ENCODE measurements around the gene NOL11.

Gene NOL11

GRCh38 chr17:67680445-67681224 lies 37.1 kb upstream of the NOL11 start:
- Histone ChIP-seq H3K9me3 (ENCODE audit: low read depth, low read length) (no peaks in the 10 kb centered on the region), H3K9ac (ENCODE audit: insufficient read length) (no peak overlapping the region), H3K27ac (no peak overlapping the region), H3K4me3 (no peak overlapping the region), H3K36me3 (ENCODE audit: insufficient read depth, low read length) (no peaks in the 10 kb centered on the region)
- TF ChIP-seq FOXP2 (optimal IDR thresholded peaks at IDR 0.05; ENCODE audit: control extremely low read depth, extremely low read length, insufficient read depth) (no peak), POLR2AphosphoS5 (IDR thresholded peaks at IDR 0.05; ENCODE audit: borderline replicate concordance, low read depth, low read length) (no peak), EZH2 (IDR thresholded peaks at IDR 0.05) (no peak)
- no peak for DNase-seq (ENCODE audit: low read depth, low spot score)

GRCh38 chr17:67682196-67682595 lies 35.5 kb upstream of the NOL11 start:
- H3K9me3 ChIP-seq (ENCODE audit: low read depth, low read length) = no peaks in the 10 kb centered on the region
- H3K36me3 ChIP-seq (ENCODE audit: insufficient read depth, low read length) = no peaks in the 10 kb centered on the region
- no peak for TF ChIP-seq EZH2 (IDR thresholded peaks at IDR 0.05)
- TF ChIP-seq FOXP2 (optimal IDR thresholded peaks at IDR 0.05; ENCODE audit: control extremely low read depth, extremely low read length, insufficient read depth) = no peak
- TF ChIP-seq POLR2AphosphoS5 (IDR thresholded peaks at IDR 0.05; ENCODE audit: borderline replicate concordance, low read depth, low read length) = no peak

DNA sequence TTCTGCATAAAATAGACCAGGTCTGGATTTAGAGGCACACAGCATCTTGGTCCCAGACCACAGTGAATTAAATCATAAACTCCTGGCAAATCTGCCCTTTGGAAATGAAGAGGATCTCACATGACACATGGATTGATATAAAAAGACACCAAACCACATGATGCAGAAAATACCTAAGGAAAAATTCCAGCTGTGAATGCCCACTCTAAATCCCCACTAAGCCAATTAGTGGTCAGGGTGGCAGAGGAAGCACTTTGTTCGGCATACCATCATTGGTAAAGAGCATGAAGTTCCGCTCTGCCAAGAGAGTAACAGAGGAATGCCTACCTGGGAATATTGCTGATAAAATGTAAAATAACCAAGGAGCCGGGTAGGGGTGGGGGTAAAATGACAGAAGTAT lies 32.4 kb upstream of the NOL11 start:
- Histone ChIP-seq H3K9me3 (ENCODE audit: low read depth, low read length) (no peaks in the 10 kb centered on the region), H3K9ac (ENCODE audit: insufficient read length) (no peak overlapping the region), H3K4me3 (no peak overlapping the region), H3K36me3 (ENCODE audit: insufficient read depth, low read length) (no peaks in the 10 kb centered on the region), H3K27ac (no peak overlapping the region)
- TF ChIP-seq FOXP2 (optimal IDR thresholded peaks at IDR 0.05; ENCODE audit: control extremely low read depth, extremely low read length, insufficient read depth) (no peak), EZH2 (IDR thresholded peaks at IDR 0.05) (no peak), POLR2AphosphoS5 (IDR thresholded peaks at IDR 0.05; ENCODE audit: borderline replicate concordance, low read depth, low read length) (no peak)
- DNase-seq (ENCODE audit: low read depth, low spot score) = no peak

More at GRCh38 chr17:67682196-67682595, 35.5 kb upstream of the NOL11 start:
- no peak overlapping the region for H3K4me3 ChIP-seq
- no peak for DNase-seq (ENCODE audit: low read depth, low spot score)
- no peak overlapping the region for H3K27ac ChIP-seq
- H3K9ac ChIP-seq (ENCODE audit: insufficient read length) = no peak overlapping the region

- H3K9ac ChIP-seq (ENCODE audit: insufficient read length) = no peak overlapping the region
- H3K9me3 ChIP-seq (ENCODE audit: low read depth, low read length) = no peaks in the 10 kb centered on the region
- TF ChIP-seq FOXP2 (optimal IDR thresholded peaks at IDR 0.05; ENCODE audit: control extremely low read depth, extremely low read length, insufficient read depth) = no peak
- TF ChIP-seq EZH2 (IDR thresholded peaks at IDR 0.05) = no peak
- TF ChIP-seq POLR2AphosphoS5 (IDR thresholded peaks at IDR 0.05; ENCODE audit: borderline replicate concordance, low read depth, low read length) = no peak
- no peaks in the 10 kb centered on the region for H3K36me3 ChIP-seq (ENCODE audit: insufficient read depth, low read length)
- H3K4me3 ChIP-seq = no peak overlapping the region
- no peak for DNase-seq (ENCODE audit: low read depth, low spot score)
- H3K27ac ChIP-seq = no peak overlapping the region
These were observed 31.5 kb upstream of the NOL11 start for GRCh38 chr17:67686241-67686640.

DNA sequence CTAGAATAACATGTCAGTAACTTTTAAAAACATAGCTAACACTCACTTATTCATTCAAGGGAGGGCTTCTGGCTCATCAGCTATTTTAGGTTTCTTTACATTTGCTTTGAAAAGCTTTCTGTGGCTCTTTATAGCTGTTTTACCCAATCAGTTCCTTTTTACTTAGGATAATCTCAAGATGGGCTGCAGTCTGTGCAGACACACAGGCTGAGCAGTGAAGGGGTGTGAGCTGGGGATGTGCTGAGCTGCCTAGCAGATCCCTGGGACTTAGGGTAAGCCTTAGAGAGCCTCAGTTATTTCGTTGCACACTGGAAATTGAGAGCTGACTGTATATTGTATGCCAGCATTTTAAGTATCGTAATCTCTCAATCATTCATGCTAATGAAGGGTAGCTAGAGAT lies 30.2 kb upstream of the NOL11 start:
- no peaks in the 10 kb centered on the region for H3K36me3 ChIP-seq (ENCODE audit: insufficient read depth, low read length)
- TF ChIP-seq FOXP2 (optimal IDR thresholded peaks at IDR 0.05; ENCODE audit: control extremely low read depth, extremely low read length, insufficient read depth) (no peak), EZH2 (IDR thresholded peaks at IDR 0.05) (no peak), POLR2AphosphoS5 (IDR thresholded peaks at IDR 0.05; ENCODE audit: borderline replicate concordance, low read depth, low read length) (no peak)
- DNase-seq (ENCODE audit: low read depth, low spot score) = no peak
- H3K9ac ChIP-seq (ENCODE audit: insufficient read length) = no peak overlapping the region
- H3K9me3 ChIP-seq (ENCODE audit: low read depth, low read length) = no peaks in the 10 kb centered on the region
- H3K27ac ChIP-seq = no peak overlapping the region
- no peak overlapping the region for H3K4me3 ChIP-seq

- Histone ChIP-seq H3K27ac (no peak overlapping the region), H3K36me3 (ENCODE audit: insufficient read depth, low read length) (no peaks in the 10 kb centered on the region), H3K9ac (ENCODE audit: insufficient read length) (no peak overlapping the region), H3K4me3 (no peak overlapping the region), H3K9me3 (ENCODE audit: low read depth, low read length) (no peaks in the 10 kb centered on the region)
- peak; percentile 50 for DNase-seq (ENCODE audit: low read depth, low spot score)
- TF ChIP-seq EZH2 (IDR thresholded peaks at IDR 0.05) = no peak
- no peak for TF ChIP-seq POLR2AphosphoS5 (IDR thresholded peaks at IDR 0.05; ENCODE audit: borderline replicate concordance, low read depth, low read length)
- TF ChIP-seq FOXP2 (optimal IDR thresholded peaks at IDR 0.05; ENCODE audit: control extremely low read depth, extremely low read length, insufficient read depth) = no peak
These were observed 28.1 kb upstream of the NOL11 start for GRCh38 chr17:67689534-67690177.

DNA sequence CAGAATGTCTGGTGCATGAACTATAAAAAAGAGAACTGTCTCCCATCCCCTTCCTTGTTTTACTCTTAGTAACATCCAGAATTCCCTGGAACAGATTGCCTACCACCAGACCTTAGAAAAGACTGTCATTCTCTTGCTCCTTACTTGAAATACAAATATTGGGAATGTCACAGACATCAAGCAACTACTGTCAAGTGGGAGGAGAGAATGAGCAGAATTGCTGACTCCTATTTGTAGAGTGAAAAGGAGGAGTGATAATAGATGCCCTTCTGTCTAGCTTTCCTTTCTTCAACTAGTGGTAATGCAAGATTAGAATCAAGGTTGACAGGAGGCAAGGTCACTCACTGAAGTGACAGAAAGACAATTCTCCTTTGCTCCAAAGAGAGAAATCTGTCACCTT lies 23.9 kb upstream of the NOL11 start:
- no peaks in the 10 kb centered on the region for H3K9me3 ChIP-seq (ENCODE audit: low read depth, low read length)
- no peak for TF ChIP-seq POLR2AphosphoS5 (IDR thresholded peaks at IDR 0.05; ENCODE audit: borderline replicate concordance, low read depth, low read length)
- no peak for TF ChIP-seq FOXP2 (optimal IDR thresholded peaks at IDR 0.05; ENCODE audit: control extremely low read depth, extremely low read length, insufficient read depth)
- TF ChIP-seq EZH2 (IDR thresholded peaks at IDR 0.05) = no peak
- H3K27ac ChIP-seq = no peak overlapping the region
- no peaks in the 10 kb centered on the region for H3K36me3 ChIP-seq (ENCODE audit: insufficient read depth, low read length)
- H3K9ac ChIP-seq (ENCODE audit: insufficient read length) = no peak overlapping the region
- no peak for DNase-seq (ENCODE audit: low read depth, low spot score)
- no peak overlapping the region for H3K4me3 ChIP-seq

DNA sequence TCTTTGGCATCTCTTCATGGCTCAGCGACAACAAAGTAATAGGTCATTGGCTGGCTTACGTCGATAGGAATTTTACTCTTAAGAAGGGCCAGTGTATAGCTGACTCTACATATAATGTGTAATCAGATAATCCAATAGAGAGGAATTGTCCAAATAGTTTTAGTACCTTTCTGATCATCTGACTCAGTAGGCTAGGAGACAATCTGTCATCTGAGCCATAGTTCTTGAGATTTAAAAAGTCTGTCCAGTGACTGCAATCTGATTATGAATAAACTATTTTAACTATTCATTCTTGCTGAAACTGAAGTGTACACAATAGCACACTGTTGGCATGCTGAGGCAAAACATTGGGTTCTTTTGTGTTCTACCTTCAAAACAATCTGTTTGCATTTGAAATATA lies 21.4 kb upstream of the NOL11 start:
- Histone ChIP-seq H3K27ac (no peak overlapping the region), H3K9me3 (ENCODE audit: low read depth, low read length) (no peaks in the 10 kb centered on the region), H3K9ac (ENCODE audit: insufficient read length) (no peak overlapping the region), H3K4me3 (no peak overlapping the region), H3K36me3 (ENCODE audit: insufficient read depth, low read length) (no peaks in the 10 kb centered on the region)
- no peak for DNase-seq (ENCODE audit: low read depth, low spot score)
- TF ChIP-seq EZH2 (IDR thresholded peaks at IDR 0.05) = no peak
- TF ChIP-seq POLR2AphosphoS5 (IDR thresholded peaks at IDR 0.05; ENCODE audit: borderline replicate concordance, low read depth, low read length) = no peak
- TF ChIP-seq FOXP2 (optimal IDR thresholded peaks at IDR 0.05; ENCODE audit: control extremely low read depth, extremely low read length, insufficient read depth) = no peak
